ENCODE results near the gene MS4A10.
A peak's percentile ranks its signal among the peaks of the same experiment; 100 is the strongest.
"Not testable (repeated sequence)": the region's sequence is repeated elsewhere in the genome, so short reads cannot be mapped to it uniquely, and the experiment has no call there.

The MS4A10 gene

DNA sequence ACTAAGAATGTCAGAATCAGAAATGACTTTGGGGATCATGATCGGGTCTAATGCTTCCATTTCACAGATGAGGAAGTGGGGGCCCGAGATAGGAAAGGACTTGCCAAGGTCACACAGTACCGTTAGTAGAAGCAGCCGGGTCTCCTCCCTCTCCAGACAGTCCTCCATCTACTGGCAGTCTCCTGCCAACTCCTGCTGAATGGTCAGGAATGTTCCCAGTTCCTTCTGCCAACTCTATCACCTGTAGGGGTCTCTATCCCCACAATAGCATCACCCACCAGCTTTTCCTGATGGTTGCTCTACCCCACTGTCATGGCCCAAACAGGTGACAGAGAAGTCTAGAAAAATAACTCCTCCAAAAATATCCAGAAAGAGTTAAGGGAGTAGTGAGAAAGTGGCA, 32.9 kb downstream of the MS4A10 start:
- no peak for ATAC-seq
- Mint-ChIP-seq H3K9me3 (peaks cover 4% of the 10 kb centered on the region), H3K27me3 (peaks cover 17% of the 10 kb centered on the region), H3K27ac (no peak overlapping the region), H3K4me1 (peaks cover 10% of the 10 kb centered on the region), H3K36me3 (no peaks in the 10 kb centered on the region), H3K4me3 (no peak overlapping the region)

DNA sequence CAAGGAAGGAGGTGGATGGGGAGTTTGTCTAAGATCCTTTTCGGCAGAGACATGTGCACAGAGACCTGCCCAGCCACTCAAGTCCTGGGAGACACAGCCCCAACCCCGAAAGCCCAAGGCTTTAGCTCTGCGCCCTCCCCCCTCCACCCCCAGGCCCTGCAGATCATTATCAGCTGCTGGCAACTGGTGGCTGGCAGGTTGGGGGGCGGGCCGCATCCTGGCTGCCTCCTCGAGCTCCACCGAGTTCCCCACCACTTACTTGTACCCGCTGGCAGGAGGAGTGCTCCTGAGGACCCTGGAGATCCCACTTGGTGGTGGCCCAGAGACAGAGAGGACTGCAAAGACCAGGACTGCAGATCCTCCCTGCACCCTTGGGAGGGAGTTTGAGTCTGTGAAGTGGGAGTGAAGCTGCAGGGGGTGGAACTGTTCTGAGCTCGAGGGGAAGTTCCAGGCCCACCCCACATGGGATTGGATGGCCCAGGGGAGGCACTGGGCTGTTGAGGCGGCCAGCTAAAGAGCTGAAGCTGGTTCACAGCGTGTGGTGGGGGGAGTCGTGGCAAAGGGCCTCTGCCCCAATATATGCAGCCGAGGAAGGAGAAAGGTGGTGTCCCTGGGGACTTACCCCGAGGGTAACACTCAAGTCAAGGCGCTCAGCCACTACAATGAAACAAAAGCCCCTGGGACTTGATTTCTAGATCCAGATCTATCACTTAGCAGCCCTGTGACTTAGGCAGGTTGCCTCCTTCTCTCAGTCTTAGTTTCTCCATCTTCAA, 36.9 kb downstream of the MS4A10 start:
- ATAC-seq, result peak; percentile 46
- Mint-ChIP-seq H3K4me1 (peaks cover 10% of the 10 kb centered on the region), H3K36me3 (no peaks in the 10 kb centered on the region), H3K4me3 (no peak overlapping the region), H3K27ac (no peak overlapping the region), H3K27me3 (peaks cover 17% of the 10 kb centered on the region), H3K9me3 (no peaks in the 10 kb centered on the region)

DNA sequence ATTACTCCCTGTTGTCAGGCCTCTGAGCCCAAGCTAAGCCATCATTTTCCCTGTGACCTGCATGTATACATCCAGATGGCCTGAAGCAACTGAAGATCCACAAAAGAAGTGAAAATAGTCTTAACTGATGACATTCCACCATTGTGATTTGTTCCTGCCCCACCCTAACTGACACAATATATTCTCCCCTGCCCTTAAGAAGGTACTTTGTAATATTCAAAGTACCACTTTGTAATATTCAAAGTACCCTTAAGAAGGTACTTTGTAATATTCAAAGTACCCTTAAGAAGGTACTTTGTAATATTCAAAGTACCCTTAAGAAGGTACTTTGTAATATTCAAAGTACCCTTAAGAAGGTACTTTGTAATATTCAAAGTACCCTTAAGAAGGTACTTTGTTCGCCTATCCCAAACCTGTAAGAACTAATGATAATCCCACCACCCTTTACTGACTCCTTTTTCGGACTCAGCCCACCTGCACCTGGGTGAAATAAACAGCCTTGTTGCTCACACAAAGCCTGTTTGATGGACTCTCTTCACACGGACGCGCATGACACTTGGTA, 38.7 kb downstream of the MS4A10 start:
- not testable (repeated sequence) for H3K4me1 Mint-ChIP-seq, H3K9me3 Mint-ChIP-seq, H3K27ac Mint-ChIP-seq, H3K36me3 Mint-ChIP-seq, ATAC-seq, H3K4me3 Mint-ChIP-seq
- peaks cover 17% of the 10 kb centered on the region for H3K27me3 Mint-ChIP-seq

DNA sequence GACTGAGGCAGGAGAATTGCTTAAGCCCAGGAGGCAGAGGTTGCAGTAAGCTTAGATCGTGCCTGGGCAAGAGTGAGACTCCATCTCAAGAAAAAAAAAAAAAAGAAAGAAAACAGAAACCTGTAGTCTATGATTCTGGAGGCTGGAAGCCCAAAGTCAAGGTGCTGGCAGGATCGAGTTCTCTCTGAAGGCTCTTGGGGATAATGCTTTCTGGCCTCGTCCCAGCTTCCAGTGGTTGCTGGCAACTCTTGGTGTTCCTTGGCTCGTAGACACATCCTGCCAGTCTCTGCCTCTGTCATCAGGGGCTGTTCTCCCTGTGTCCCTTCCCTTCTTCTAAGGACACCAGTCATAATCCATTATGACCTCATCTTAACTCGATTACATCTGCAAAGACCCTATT, 40.0 kb downstream of the MS4A10 start:
- no peak for ATAC-seq
- H3K4me1 Mint-ChIP-seq, result peaks cover 10% of the 10 kb centered on the region
- H3K9me3 Mint-ChIP-seq, result no peaks in the 10 kb centered on the region
- no peak overlapping the region for H3K4me3 Mint-ChIP-seq
- H3K36me3 Mint-ChIP-seq, result no peaks in the 10 kb centered on the region
- no peak overlapping the region for H3K27ac Mint-ChIP-seq
- H3K27me3 Mint-ChIP-seq, result peaks cover 17% of the 10 kb centered on the region

DNA sequence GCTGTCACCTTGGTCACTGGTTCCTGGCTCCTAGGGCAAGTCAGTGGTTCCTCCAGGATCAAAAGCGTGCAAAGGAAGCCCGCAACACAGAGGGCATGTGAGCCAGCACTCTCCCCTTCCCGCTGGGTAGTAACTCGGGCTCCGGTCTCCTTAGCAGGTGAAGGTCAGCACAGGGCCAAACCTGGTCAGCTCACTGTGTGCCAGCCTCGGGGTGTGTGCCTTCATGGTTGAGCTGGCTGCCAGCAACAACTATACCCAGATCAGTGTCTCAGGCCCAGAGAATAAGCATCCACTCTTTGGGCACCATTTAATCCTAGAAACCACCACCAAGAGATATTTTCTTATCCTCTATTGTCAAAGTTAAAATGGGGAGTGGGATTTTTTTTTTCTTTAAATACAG, 40.7 kb downstream of the MS4A10 start:
- Mint-ChIP-seq H3K36me3 (no peaks in the 10 kb centered on the region), H3K27ac (no peak overlapping the region), H3K4me1 (peaks cover 10% of the 10 kb centered on the region), H3K9me3 (no peaks in the 10 kb centered on the region), H3K4me3 (no peak overlapping the region), H3K27me3 (peaks cover 17% of the 10 kb centered on the region)
- ATAC-seq, result no peak

DNA sequence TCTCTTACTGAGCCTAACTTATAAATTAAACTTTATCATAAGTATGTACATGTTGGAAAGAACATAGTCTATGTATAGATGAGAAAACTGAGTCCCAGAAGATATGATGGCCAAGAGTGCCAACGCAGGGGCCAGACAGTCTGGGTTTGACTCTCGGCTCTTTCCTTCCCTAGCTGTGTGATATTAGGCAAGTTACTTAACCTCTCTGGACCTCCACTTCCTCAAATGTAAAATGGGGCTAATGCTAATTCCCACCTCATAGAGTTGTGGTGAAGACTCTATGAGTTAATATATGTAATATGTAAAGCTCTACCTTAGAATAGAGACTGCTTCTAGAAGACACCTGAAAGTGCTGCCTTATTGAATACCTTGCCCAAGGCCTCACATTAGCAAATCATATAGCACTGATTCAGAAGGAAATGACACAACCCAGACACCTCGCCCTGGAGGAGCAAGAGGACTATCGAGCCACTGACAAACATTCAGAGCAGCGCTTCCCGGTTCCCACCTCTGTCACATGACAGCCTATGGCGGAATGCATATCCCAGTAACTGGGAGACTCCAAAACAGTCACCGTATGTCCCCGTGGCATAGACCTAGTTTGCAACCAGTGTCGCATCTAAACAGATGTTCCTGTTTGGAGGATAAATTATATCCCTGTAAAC, 45.5 kb downstream of the MS4A10 start:
- no peaks in the 10 kb centered on the region for H3K9me3 Mint-ChIP-seq
- no peaks in the 10 kb centered on the region for H3K27me3 Mint-ChIP-seq
- H3K4me3 Mint-ChIP-seq, result peak overlapping the region; percentile 24
- no peak overlapping the region for H3K27ac Mint-ChIP-seq
- H3K36me3 Mint-ChIP-seq, result no peaks in the 10 kb centered on the region
- peaks cover 8% of the 10 kb centered on the region for H3K4me1 Mint-ChIP-seq
- peak; percentile 57 for ATAC-seq

DNA sequence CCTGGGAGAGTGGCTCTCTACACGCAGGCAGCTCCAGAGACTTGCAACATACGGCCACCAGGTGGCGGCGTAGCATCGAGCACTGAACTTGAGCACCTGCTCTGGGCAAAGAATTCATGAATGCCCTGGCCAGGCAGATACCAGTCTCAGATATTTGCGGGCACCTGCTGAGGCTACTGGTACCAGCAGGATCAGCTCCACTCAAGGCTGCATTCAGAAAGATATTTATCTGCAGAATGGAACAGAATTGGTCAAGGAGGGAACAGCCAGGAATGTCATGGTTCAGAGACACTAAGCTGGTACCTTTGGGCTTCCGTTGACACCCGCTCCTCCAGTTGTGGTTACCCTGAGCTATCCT, 46.0 kb downstream of the MS4A10 start:
- Mint-ChIP-seq H3K27ac (no peak overlapping the region), H3K9me3 (no peaks in the 10 kb centered on the region), H3K36me3 (no peaks in the 10 kb centered on the region), H3K4me1 (peaks cover 9% of the 10 kb centered on the region), H3K27me3 (no peaks in the 10 kb centered on the region), H3K4me3 (peak overlapping the region; percentile 24)
- peak; percentile 88 for ATAC-seq

DNA sequence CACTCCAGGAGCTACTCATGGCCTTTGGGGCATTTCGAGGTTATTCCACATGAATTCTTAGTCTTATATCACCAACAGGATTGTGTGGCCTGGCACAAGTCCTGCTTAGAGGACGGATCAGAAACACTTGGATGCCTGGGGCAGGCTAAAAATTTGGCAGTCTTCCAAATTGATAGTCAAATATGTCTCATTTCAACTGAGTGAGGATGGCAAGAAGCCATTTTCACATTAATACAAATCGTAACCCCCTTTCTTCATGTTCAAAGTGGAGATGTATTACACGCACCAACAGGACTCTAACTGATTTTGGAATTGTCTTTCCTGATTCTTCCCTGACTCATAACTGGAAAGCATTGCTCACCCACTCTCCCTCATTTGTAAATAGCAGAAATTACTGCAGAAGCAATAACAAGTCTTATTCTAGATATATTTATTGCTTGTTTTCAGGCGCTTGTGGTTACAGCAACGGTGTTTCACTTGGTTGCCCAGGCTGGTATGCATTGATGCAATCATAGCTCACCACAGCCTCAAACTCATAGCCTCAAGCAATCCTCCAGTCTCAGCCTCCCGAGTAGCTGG, 46.5 kb downstream of the MS4A10 start:
- no peak overlapping the region for H3K27ac Mint-ChIP-seq
- H3K4me3 Mint-ChIP-seq, result no peak overlapping the region
- H3K9me3 Mint-ChIP-seq, result no peaks in the 10 kb centered on the region
- no peak for ATAC-seq
- no peaks in the 10 kb centered on the region for H3K27me3 Mint-ChIP-seq
- H3K36me3 Mint-ChIP-seq, result no peaks in the 10 kb centered on the region
- H3K4me1 Mint-ChIP-seq, result peaks cover 9% of the 10 kb centered on the region

DNA sequence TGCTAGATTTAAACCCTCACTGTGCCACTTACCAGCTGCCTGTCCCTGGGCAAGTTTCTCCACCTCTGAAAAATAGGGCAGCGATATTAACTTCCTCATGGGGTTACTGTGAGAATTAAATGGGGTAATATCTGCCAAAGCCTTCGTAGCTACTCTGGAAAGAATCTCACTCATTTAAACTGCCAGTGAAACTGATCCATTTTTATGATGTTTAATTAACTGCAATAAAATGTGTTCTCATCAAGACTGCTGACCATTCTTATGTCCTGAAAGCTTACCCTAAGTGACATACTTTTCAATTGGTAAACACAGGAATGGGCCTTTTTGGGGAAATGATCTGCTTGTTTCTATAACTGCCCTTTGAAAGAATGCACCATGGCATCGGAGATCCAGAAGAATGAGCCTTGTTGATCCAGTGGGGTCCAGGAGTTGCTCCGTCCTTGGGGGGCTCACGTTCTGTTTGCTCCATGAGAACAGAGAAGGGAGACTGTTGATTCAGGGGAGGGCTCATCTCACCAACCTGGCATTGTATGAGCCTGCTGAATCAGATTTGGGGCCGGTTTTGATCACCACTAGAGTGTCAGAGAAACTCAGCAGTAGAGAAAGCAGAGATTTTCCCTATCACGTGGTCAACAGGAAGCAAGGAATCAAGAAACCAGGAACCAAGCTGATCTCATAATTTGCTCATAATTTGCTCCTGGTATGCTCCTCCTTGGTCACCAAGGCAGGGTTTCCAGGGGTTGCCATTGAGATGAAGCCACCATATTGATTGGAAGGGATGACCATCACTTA, 49.8 kb downstream of the MS4A10 start:
- no peaks in the 10 kb centered on the region for H3K27me3 Mint-ChIP-seq
- H3K9me3 Mint-ChIP-seq, result no peaks in the 10 kb centered on the region
- no peak overlapping the region for H3K4me3 Mint-ChIP-seq
- H3K36me3 Mint-ChIP-seq, result no peaks in the 10 kb centered on the region
- no peak for ATAC-seq
- no peak overlapping the region for H3K27ac Mint-ChIP-seq
- H3K4me1 Mint-ChIP-seq, result peaks cover 9% of the 10 kb centered on the region

DNA sequence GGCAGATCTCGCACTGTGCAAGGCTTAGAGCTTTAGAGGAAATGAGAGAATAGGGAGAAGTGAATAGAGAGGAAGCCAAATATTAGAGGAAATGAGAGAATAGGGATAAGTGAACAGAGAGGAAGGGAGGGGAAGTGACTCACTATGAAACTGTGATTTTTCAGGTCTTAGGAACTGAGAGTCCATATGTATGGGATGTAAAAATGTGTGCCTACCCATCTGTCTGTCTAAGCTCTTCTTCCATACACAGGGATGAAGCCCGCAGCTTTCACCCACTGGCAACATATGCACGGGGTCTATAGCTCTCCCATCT, 50.4 kb downstream of the MS4A10 start:
- Mint-ChIP-seq H3K27ac (no peak overlapping the region), H3K4me1 (peaks cover 9% of the 10 kb centered on the region), H3K27me3 (no peaks in the 10 kb centered on the region), H3K9me3 (no peaks in the 10 kb centered on the region), H3K4me3 (no peak overlapping the region), H3K36me3 (no peaks in the 10 kb centered on the region)
- ATAC-seq, result no peak

DNA sequence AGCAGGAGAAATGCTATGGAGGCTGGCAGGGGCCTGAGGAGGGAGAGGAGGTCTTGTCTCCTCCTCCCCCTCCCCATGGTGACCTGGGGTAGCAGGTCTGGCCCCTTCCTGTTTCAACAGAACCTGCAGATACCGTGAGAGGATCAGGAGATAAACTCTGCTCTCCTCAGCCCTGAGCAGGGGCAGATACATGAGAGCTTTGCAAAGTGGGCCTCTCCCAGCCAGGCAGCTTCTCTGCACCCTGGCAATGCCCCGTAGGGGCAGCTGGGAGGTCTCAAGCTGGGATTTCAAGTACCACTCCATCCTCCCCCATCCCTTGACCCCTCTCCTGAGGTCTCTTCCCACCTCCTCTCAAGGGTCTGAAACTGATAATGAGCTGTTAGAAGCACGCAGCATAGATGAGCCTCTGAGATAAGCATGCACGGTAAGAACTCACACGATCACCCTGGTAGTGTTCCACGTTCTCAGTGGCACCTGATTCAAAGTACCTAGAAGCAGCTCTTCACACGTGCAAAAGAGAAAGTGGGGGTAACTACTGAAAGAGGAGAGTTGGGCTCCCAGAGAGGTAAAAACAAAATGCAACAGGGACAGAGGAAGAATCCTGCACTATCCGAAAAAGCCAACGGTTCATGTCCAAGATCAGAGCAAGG, 51.9 kb downstream of the MS4A10 start:
- no peaks in the 10 kb centered on the region for H3K9me3 Mint-ChIP-seq
- no peaks in the 10 kb centered on the region for H3K36me3 Mint-ChIP-seq
- ATAC-seq, result no peak
- H3K27me3 Mint-ChIP-seq, result no peaks in the 10 kb centered on the region
- peaks cover 21% of the 10 kb centered on the region for H3K4me1 Mint-ChIP-seq
- no peak overlapping the region for H3K4me3 Mint-ChIP-seq
- H3K27ac Mint-ChIP-seq, result no peak overlapping the region

DNA sequence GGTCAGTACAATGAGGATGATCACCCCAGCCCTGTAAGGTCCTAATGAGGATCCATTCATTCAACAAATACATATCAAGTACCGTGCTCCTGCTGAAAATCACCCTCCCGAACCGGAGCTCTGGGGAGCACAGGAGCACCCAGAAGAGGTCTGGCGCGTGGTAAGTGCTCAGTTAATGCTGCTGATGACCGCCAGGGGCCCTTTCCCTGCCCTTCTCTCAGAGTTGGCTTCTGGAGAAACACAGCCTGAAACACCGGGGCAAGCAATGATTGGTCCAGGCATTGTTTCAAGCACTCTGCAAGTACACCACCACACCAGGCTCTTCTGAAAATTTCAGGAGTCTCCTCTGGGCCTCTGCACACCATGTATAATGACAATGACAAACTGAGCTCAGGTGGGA, 53.0 kb downstream of the MS4A10 start:
- ATAC-seq, result no peak
- H3K27ac Mint-ChIP-seq, result no peak overlapping the region
- H3K36me3 Mint-ChIP-seq, result no peaks in the 10 kb centered on the region
- no peaks in the 10 kb centered on the region for H3K9me3 Mint-ChIP-seq
- H3K27me3 Mint-ChIP-seq, result no peaks in the 10 kb centered on the region
- peaks cover 29% of the 10 kb centered on the region for H3K4me1 Mint-ChIP-seq
- H3K4me3 Mint-ChIP-seq, result no peak overlapping the region

DNA sequence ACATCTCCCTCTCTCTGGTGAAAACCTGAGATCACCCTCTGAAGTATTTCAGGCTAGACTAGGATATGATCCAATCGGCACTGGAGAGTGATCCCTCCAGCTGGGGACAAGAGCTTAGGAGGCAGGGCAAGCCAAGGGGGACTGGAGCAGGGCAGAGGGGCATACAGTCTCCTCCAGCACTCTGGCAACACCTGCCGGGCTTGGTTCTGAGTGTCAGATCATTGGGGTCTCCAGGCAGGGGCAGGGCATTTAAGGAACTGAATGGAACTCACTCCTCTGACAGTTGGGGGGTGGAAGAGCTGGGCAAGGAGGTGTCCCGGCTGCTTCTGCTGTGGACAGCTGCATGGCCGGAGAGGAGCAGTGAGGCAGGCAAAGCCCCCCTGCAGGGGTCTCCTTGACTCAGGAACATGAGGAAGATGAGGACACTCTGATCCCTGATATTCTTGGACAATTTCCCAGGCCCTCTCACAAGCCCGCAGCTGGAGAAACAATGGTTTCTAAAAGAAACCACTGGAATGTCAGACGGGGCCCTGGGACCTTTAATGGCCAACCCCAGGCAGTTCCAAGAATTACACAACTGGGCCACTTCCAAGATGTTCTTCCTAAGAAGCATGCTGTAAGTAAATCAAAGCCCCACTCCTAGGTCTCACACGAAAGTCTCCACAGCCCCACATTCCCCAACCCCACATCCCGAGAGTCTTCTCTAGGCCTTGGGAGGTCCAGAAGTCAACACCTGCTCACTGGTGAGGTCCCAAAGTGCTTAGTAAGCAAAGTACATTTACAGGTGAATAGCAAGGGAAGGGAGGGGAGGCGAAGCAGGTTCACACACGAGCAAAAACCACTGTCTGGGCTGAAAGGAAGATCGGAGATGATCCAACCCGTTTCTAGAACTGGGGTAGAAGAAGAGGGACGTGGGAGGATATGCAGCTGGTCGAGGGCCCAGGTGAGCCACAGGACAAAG, 55.6 kb downstream of the MS4A10 start:
- ATAC-seq, result no peak
- H3K4me3 Mint-ChIP-seq, result peak overlapping the region; percentile 66

More for the DNA sequence above, 55.6 kb downstream of the MS4A10 start:
- H3K36me3 Mint-ChIP-seq, result peaks cover 9% of the 10 kb centered on the region
- H3K27ac Mint-ChIP-seq, result peak overlapping the region; percentile 86
- H3K27me3 Mint-ChIP-seq, result no peaks in the 10 kb centered on the region
- H3K4me1 Mint-ChIP-seq, result peaks cover 44% of the 10 kb centered on the region
- no peaks in the 10 kb centered on the region for H3K9me3 Mint-ChIP-seq
